H1 (cell line): ENCODE results near the gene ATG16L2. TPM values are rescaled to one million over a fixed set of nuclear protein-coding genes. Genes with fewer than 3 reads are reported as not detected.

Source experiments
- CTCF ChIA-PET: fragments of 300-600 bp; sonication (Branson Sonifier 250); formaldehyde crosslinking; loops from one replicate; lab custom pipeline; 2021; ENCODE audit not compliant: partially characterized antibody; lab: Charles Lee
- POLR2A ChIA-PET: fragments of 300-600 bp; sonication (Branson Sonifier 250); formaldehyde crosslinking; loops from one replicate; lab custom pipeline; 2021; ENCODE audit warnings: inconsistent platforms; ENCODE audit not compliant: partially characterized antibody; lab: Charles Lee
- DNase-seq, 2 experiments: peaks; one replicate each; pipeline versions ENCODE4 v3.0.0 to v3.0.0-alpha.2; 2010 to 2022; ENCODE audit warnings: low spot score in 2 of 2, low read depth in 1 of 2, mixed read lengths in 1 of 2
- FAIRE-seq: peaks from 2 replicates; lab custom pipeline; 2011; peaks lifted over from hg19 to GRCh38; lab: Jason Lieb, UNC
- H2AFZ ChIP-seq: 2 replicates; pipeline ENCODE4 v1.8.1; 2012; ENCODE audit warnings: low read length, inconsistent platforms
- H2AK5ac ChIP-seq: 2 replicates; pipeline ENCODE4 v1.6.1; 2013; ENCODE audit warnings: low read depth, low read length
- H2BK120ac ChIP-seq: replicated peaks from 2 replicates; pipeline ENCODE3; 2013; ENCODE audit warnings: low read depth, low read length, inconsistent platforms
- H2BK12ac ChIP-seq: 2 replicates; pipeline ENCODE4 v1.6.1; 2013; ENCODE audit warnings: low read depth, low read length
- H2BK15ac ChIP-seq: 2 replicates; pipeline ENCODE4 v1.6.1; 2013; ENCODE audit warnings: low read length
- H2BK20ac ChIP-seq: 2 replicates; pipeline ENCODE4 v1.6.1; 2013; ENCODE audit warnings: low read length
- H2BK5ac ChIP-seq: 2 replicates; pipeline ENCODE4 v1.6.1; 2013; ENCODE audit warnings: low read depth, low read length
- H3K14ac ChIP-seq: 2 replicates; pipeline ENCODE4 v1.6.1; 2013; ENCODE audit warnings: inconsistent platforms; ENCODE audit not compliant: insufficient read length
- H3K18ac ChIP-seq: 2 replicates; pipeline ENCODE4 v1.6.1; 2013; ENCODE audit warnings: low read length; ENCODE audit errors: extremely low read depth
- H3K23ac ChIP-seq: 2 replicates; pipeline ENCODE4 v1.6.1; 2013; ENCODE audit warnings: inconsistent platforms; ENCODE audit not compliant: insufficient read length
- H3K23me2 ChIP-seq: 2 replicates; pipeline ENCODE4 v1.6.1; 2013; ENCODE audit warnings: low read depth, low read length
- H3K27ac ChIP-seq: 2 replicates; pipeline ENCODE4 v1.6.1; 2011; ENCODE audit warnings: low read depth, low read length, inconsistent platforms
- H3K27me3 ChIP-seq, 4 experiments: replicated peaks in 1 of 4; 1 replicate in 1 of 4; 2 replicates in 3 of 4; pipeline versions ENCODE4 v1.6.1 to v1.8.1; 2011 to 2013; ENCODE audit warnings: low read length in 3 of 4, mild to moderate bottlenecking in 3 of 4, inconsistent platforms in 2 of 4, mixed read lengths in 2 of 4, moderate library complexity in 1 of 4; ENCODE audit not compliant: control insufficient read depth in 3 of 4, insufficient read depth in 3 of 4; ENCODE audit errors: extremely low read depth in 1 of 4
- H3K36me3 ChIP-seq, 4 experiments: 2 replicates each; pipeline versions ENCODE4 v1.6.1 to v1.8.1; 2011 to 2013; ENCODE audit warnings: mild to moderate bottlenecking in 4 of 4, low read length in 3 of 4, moderate library complexity in 2 of 4, control low read depth in 1 of 4, inconsistent platforms in 1 of 4; ENCODE audit not compliant: insufficient read depth in 4 of 4, control insufficient read depth in 2 of 4
- H3K4ac ChIP-seq: replicated peaks from 2 replicates; pipeline ENCODE3; 2013; ENCODE audit warnings: low read length, low read depth, mixed read lengths, inconsistent platforms; ENCODE audit not compliant: insufficient read length
- H3K4me1 ChIP-seq, 4 experiments: replicated peaks in 1 of 4; 1 replicate in 1 of 4; 2 replicates in 3 of 4; pipeline versions ENCODE4 v1.6.1 to v1.8.1; 2011 to 2013; ENCODE audit warnings: low read length in 3 of 4, inconsistent platforms in 2 of 4, mixed read lengths in 1 of 4; ENCODE audit not compliant: insufficient read depth in 4 of 4, control insufficient read depth in 3 of 4
- H3K4me2 ChIP-seq, 2 experiments: 2 replicates each; pipeline versions ENCODE4 v1.6.1 to v1.8.1; 2011 to 2013; ENCODE audit warnings: low read depth in 2 of 2, low read length in 2 of 2, control low read depth in 1 of 2, inconsistent platforms in 1 of 2, mild to moderate bottlenecking in 1 of 2; ENCODE audit not compliant: insufficient read depth in 1 of 2
- H3K4me3 ChIP-seq, 4 experiments: fragments of 200-600, 300-600 bp in 1 of 4; sonication (generic), shearing (Covaris generic), sonication (Bioruptor Twin) in 1 of 4; 2 replicates each; pipeline versions ENCODE4 v1.5.1 to v1.8.1; 2011 to 2016; ENCODE audit warnings: low read length in 4 of 4, low read depth in 3 of 4, control low read depth in 2 of 4, inconsistent platforms in 2 of 4, mild to moderate bottlenecking in 2 of 4, mixed read lengths in 1 of 4, moderate library complexity in 1 of 4; ENCODE audit not compliant: insufficient read depth in 2 of 4; ENCODE audit errors: extremely low read depth in 1 of 4
- H3K56ac ChIP-seq: replicated peaks from 2 replicates; pipeline ENCODE3; 2013; ENCODE audit warnings: low read depth, mild to moderate bottlenecking, mixed read lengths, low read length, inconsistent platforms; ENCODE audit not compliant: insufficient read length
- H3K79me1 ChIP-seq: 2 replicates; pipeline ENCODE4 v1.6.1; 2013; ENCODE audit warnings: low read depth, low read length, control low read depth
- H3K79me2 ChIP-seq, 2 experiments: 2 replicates each; pipeline versions ENCODE4 v1.6.1 to v1.8.1; 2012 to 2013; ENCODE audit warnings: low read length in 2 of 2, mild to moderate bottlenecking in 2 of 2, inconsistent platforms in 1 of 2; ENCODE audit not compliant: insufficient read depth in 2 of 2, control insufficient read depth in 1 of 2
- H3K9ac ChIP-seq, 4 experiments: replicated peaks in 1 of 4; 1 replicate in 1 of 4; 2 replicates in 3 of 4; pipeline versions ENCODE4 v1.6.1 to v1.8.1; 2011 to 2013; ENCODE audit warnings: low read depth in 3 of 4, low read length in 3 of 4, control low read depth in 2 of 4, mild to moderate bottlenecking in 2 of 4, moderate library complexity in 2 of 4, inconsistent platforms in 1 of 4; ENCODE audit errors: extremely low read depth in 1 of 4
- H3K9me3 ChIP-seq, 2 experiments: 2 replicates each; pipeline versions ENCODE4 v1.6.1 to v1.8.1; 2012 to 2013; ENCODE audit warnings: mild to moderate bottlenecking in 2 of 2, moderate library complexity in 2 of 2, control low read depth in 1 of 2, inconsistent platforms in 1 of 2, low read depth in 1 of 2, low read length in 1 of 2, mixed read lengths in 1 of 2; ENCODE audit not compliant: insufficient read depth in 2 of 2
- H4K20me1 ChIP-seq, 2 experiments: replicated peaks in 1 of 2; 2 replicates each; pipeline versions ENCODE3 to v1.8.1; 2011 to 2013; ENCODE audit warnings: inconsistent platforms in 2 of 2, low read length in 2 of 2, mild to moderate bottlenecking in 1 of 2; ENCODE audit not compliant: insufficient read depth in 2 of 2, control insufficient read depth in 1 of 2
- H4K5ac ChIP-seq: 2 replicates; pipeline ENCODE4 v1.6.1; 2013; ENCODE audit warnings: low read length, low read depth, mixed read lengths, inconsistent platforms; ENCODE audit not compliant: insufficient read length
- H4K8ac ChIP-seq: 2 replicates; pipeline ENCODE4 v1.8.0; 2013; ENCODE audit warnings: mild to moderate bottlenecking, moderate library complexity, low read length, inconsistent platforms; ENCODE audit not compliant: insufficient read depth; ENCODE audit errors: extremely low read depth
- H4K91ac ChIP-seq: replicated peaks from 2 replicates; pipeline ENCODE3; 2013; ENCODE audit warnings: low read length, mixed read lengths, inconsistent platforms; ENCODE audit not compliant: insufficient read length
- BACH1 ChIP-seq: IDR thresholded peaks from 2 replicates; pipeline ENCODE4 v1.6.1; 2012; ENCODE audit warnings: low read length, improper control_type of control experiment
- CREB1 ChIP-seq: IDR thresholded peaks from 2 replicates; pipeline ENCODE4 v1.6.1; 2012; ENCODE audit warnings: inconsistent platforms
- GABPA ChIP-seq: IDR thresholded peaks from 2 replicates; pipeline ENCODE4 v1.6.1; 2011; ENCODE audit warnings: mild to moderate bottlenecking, low read length, moderate library complexity, borderline replicate concordance; ENCODE audit not compliant: insufficient read depth
- RAD21 ChIP-seq, 2 experiments: IDR thresholded peaks in 1 of 2; conservative IDR thresholded peaks in 1 of 2; 2 replicates each; pipeline ENCODE4 v1.6.1; 2011; ENCODE audit warnings: low read depth in 2 of 2, low read length in 2 of 2, improper control_type of control experiment in 1 of 2, inconsistent platforms in 1 of 2, mild to moderate bottlenecking in 1 of 2, moderate library complexity in 1 of 2
- SAP30 ChIP-seq: fragments of 300-600 bp; sonication (generic); IDR thresholded peaks from 2 replicates; pipeline ENCODE4 v1.7.1; 2012; ENCODE audit warnings: low read length, moderate library complexity, mild to moderate bottlenecking, inconsistent platforms; ENCODE audit not compliant: insufficient read depth, insufficient replicate concordance
- SRF ChIP-seq: IDR thresholded peaks from 2 replicates; pipeline ENCODE4 v1.6.1; 2011; ENCODE audit warnings: mild to moderate bottlenecking, low read depth, low read length, moderate library complexity
- ZNF274 ChIP-seq: IDR thresholded peaks from 2 replicates; pipeline ENCODE4 v1.7.0; 2012; ENCODE audit warnings: low read length, borderline replicate concordance; ENCODE audit errors: extremely low read depth
- WGBS, 2 experiments: shearing (Covaris generic) in 1 of 2; methylation state at CpG; one replicate each; pipeline versions ENCODE4 v1.1.6 to v1.1.7; 2013 to 2015; ENCODE audit warnings: low lambda C conversion rate in 2 of 2, mixed read lengths in 2 of 2, inconsistent platforms in 1 of 2, low coverage in 1 of 2, missing lambda C conversion rate in 1 of 2; ENCODE audit not compliant: insufficient replicate concordance in 2 of 2, insufficient coverage in 1 of 2, insufficient read length in 1 of 2; ENCODE audit errors: extremely low coverage in 1 of 2, missing lambda C conversion rate in 1 of 2; 5-methylcytosine and 5-hydroxymethylcytosine counted together
- polyA plus RNA-seq, 7 experiments: library from polyadenylated mRNA; depleted of rRNA in 3 of 7; stranded (reverse) in 5 of 7; unstranded in 2 of 7; fragments of >200 nt in 5 of 7; fragments of 200-250 nt in 2 of 7; gene quantifications; 1 replicate in 5 of 7; 2 replicates in 1 of 7; 4 replicates in 1 of 7; pipeline versions ENCODE4 v1.2.1 to v1.2.3, GENCODE V29; 2011 to 2013; ENCODE audit warnings: missing spikeins in 2 of 7, mixed read lengths in 2 of 7
- total RNA-seq: library from RNA; stranded (reverse); fragmentation: NEBNext Ultra II Directional; extraction: Animal tissue kit (Norgen Biotek cat#: 25700); gene quantifications from 2 replicates; pipeline ENCODE4 v1.2.1, GENCODE V29; 2021

Gene ATG16L2
- total and polyA plus RNA-seq, 2 of the 8 experiments (the other 6 are each of a cell fraction or from before 2014, with no cell fraction given): 11.0 to 18.5 TPM

DNA sequence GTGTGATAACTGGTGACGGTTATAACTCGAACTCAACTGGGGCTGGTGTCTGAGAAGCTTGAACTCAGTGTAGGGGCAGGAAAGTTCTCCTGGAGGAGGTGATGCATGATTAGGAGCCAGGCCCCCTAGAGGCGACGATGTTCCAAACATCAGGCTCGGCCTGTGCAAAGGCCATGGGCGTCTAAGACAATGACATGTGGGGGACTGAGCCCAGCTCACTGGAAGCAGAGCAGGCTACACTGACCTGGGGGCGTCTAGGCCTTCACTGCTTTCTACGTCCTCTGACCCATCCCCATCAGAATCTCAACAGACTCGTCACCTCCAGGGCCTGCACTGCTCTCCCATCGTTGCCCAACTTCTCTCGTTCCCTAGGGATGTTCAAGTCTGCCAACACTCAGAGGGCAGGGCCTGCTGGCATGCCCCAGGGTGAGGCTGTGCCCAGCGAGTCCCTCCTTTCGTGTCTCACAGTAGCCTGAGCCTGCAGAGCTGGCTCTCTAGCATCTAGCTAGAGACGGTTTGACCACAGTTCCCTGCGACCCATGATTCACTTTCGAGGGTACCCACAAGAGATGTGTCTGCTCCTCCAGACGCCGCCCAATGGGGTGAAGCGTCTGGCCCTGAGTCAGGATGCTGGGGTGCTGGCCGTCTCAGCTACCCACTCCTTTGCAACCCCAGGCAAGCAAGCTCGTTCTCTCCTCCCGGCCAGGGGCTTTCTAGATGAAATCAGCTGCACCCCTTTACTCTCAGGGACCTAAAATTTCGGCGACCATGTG lies 1.1 kb upstream of the ATG16L2 start:
- peak overlapping the region; percentile 69 for H2BK120ac ChIP-seq
- H4K20me1 ChIP-seq: peaks cover 0 to 6% of the 10 kb centered on the region in 2 experiments
- DNase-seq (peak in 1 of 2 experiments; percentile 74), FAIRE-seq (no peak)
- H3K14ac ChIP-seq: no peak overlapping the region
- H3K4me1 ChIP-seq: peaks cover 0 to 15% (median 9%) of the 10 kb centered on the region in 4 experiments; a peak in 5 of 7 replicates
- H3K4me2 ChIP-seq: peak overlapping the region; percentile 75 to 97
- peaks cover 0 to 7% (median 4%) of the 10 kb centered on the region in 4 experiments; a peak in 4 of 7 replicates for H3K27me3 ChIP-seq
- no peak overlapping the region for H3K56ac ChIP-seq
- ChIA-PET POLR2A (interaction anchor here (0.8 to 1.9 kb wide), 12 partner anchors 10 to 136 kb away, joined by 3 to 13 read pairs (median 3); partner anchors contain the start of genes ARAP1 and STARD10), CTCF (interaction anchor here (0.6 to 5.7 kb wide), 28 partner anchors 9 to 761 kb away, joined by 3 to 51 read pairs (median 4); partner anchors contain the start of gene STARD10)
- H3K4me3 ChIP-seq: peak overlapping the region; percentile 58 to 84 (median 79)
- WGBS, 2 experiments: 60% methylated on average over 24 of the region's 24 CpGs; no CpG with 5 or more reads in 1 of the 2 experiments
- H3K79me1 ChIP-seq: no peaks in the 10 kb centered on the region
- H4K5ac ChIP-seq: peak overlapping the region; percentile 24
- H2AK5ac ChIP-seq: no peak overlapping the region
- H3K79me2 ChIP-seq: peaks cover 0 to 2% of the 10 kb centered on the region in 2 experiments; a peak in 1 of 4 replicates
- H4K8ac ChIP-seq: peak overlapping the region; percentile 94
- H2BK12ac ChIP-seq: 0 out of 2 replicates have a peak overlapping the region, but pooled peaks have one; percentile 60
- H4K91ac ChIP-seq: no peak overlapping the region
- H3K18ac ChIP-seq: peak overlapping the region; percentile 78
- H3K9ac ChIP-seq: peak overlapping the region in 2 of 4 experiments; percentile 88 to 91; a peak in 4 of 7 replicates
- H2AFZ ChIP-seq: peak overlapping the region; percentile 19
- no peak overlapping the region for H2BK5ac ChIP-seq
- no peak overlapping the region for H3K23ac ChIP-seq
- H3K23me2 ChIP-seq: peaks cover 12% of the 10 kb centered on the region; the same call in 1 of the 2 replicates
- peaks cover 0 to 3% (median 0%) of the 10 kb centered on the region in 4 experiments; a peak in 1 of 8 replicates for H3K36me3 ChIP-seq
- no peak overlapping the region for H3K27ac ChIP-seq
- H3K9me3 ChIP-seq: no peaks in the 10 kb centered on the region
- peak overlapping the region; percentile 75 for H3K4ac ChIP-seq
- no peak overlapping the region for H2BK15ac ChIP-seq
- no peak overlapping the region for H2BK20ac ChIP-seq
- TF ChIP-seq SAP30 (no peak), CREB1 (0 out of 2 replicates have a peak, but pooled peaks have one; percentile 39), SRF (no peak), RAD21 (IDR thresholded peaks at IDR 0.05 in 1 of 2, conservative IDR thresholded peaks at IDR 0.05 in 1 of 2; ENCODE audit: low read depth in 2 of 2, low read length in 2 of 2) (peak; percentile 36 to 57), ZNF274 (no peak), BACH1 (no peak), GABPA (no peak)
